GM12878 (cell line): Measurements from ENCODE around the gene PHLDA3. TPM values are rescaled to one million over a fixed set of nuclear protein-coding genes. Genes with fewer than 3 reads are reported as not detected.
A peak's percentile ranks its signal among the peaks of the same experiment; 100 is the strongest.

Source experiments
- ATAC-seq: fragments of 200-7000 bp; cut with Tn5 transposase; 3 replicates; pipeline ENCODE4 v1.9.1; 2020; ENCODE audit warnings: mild to moderate bottlenecking, moderate library complexity
- BruUV-seq: library from RNA; stranded (reverse); fragments of 400-500 nt; replicated peaks from 2 replicates; lab custom pipeline; 2021; lab: Mats Ljungman, UMichigan
- CTCF ChIA-PET: fragments of 300-600 bp; sonication (Branson Sonifier 250); formaldehyde crosslinking; extraction: SDS; loops from one replicate; lab custom pipeline; 2021; ENCODE audit warnings: inconsistent platforms; lab: Yijun Ruan, JAX
- POLR2A ChIA-PET: fragments of 350-600 bp; formaldehyde crosslinking; extraction: SDS; loops from one replicate; lab custom pipeline; 2021; ENCODE audit warnings: inconsistent platforms; lab: Charles Lee
- RAD21 ChIA-PET: fragments of 300-600 bp; sonication (Branson Sonifier 250); formaldehyde crosslinking; loops from one replicate; lab custom pipeline; 2023; ENCODE audit warnings: antibody characterized with exemption; ENCODE audit not compliant: unreplicated experiment; lab: Charles Lee
- SMC1A ChIA-PET: fragments of 300-600 bp; sonication (Branson Sonifier 250); formaldehyde crosslinking; loops from one replicate; lab custom pipeline; 2023; ENCODE audit not compliant: unreplicated experiment, uncharacterized antibody; lab: Charles Lee
- DNase-seq: peaks from one replicate; pipeline ENCODE4 v3.0.0-alpha.2; 2011; ENCODE audit warnings: low read depth, low spot score
- FAIRE-seq: peaks from 3 replicates; lab custom pipeline; 2011; peaks lifted over from hg19 to GRCh38; lab: Jason Lieb, UNC
- H2AFZ ChIP-seq: 2 replicates; pipeline ENCODE4 v1.6.0; 2011; ENCODE audit warnings: low read depth, low read length, control low read depth; ENCODE audit not compliant: control insufficient read depth
- H3K27ac ChIP-seq: 2 replicates; pipeline ENCODE4 v1.5.1; 2011; ENCODE audit warnings: control low read depth; ENCODE audit not compliant: control insufficient read depth, insufficient read depth
- H3K27me3 ChIP-seq, 2 experiments: replicated peaks in 1 of 2; 2 replicates each; pipeline versions ENCODE4 v1.6.0 to v1.6.1; 2011; ENCODE audit warnings: low read length in 1 of 2; ENCODE audit not compliant: control insufficient read depth in 2 of 2, insufficient read depth in 2 of 2
- H3K36me3 ChIP-seq, 2 experiments: 2 replicates each; pipeline ENCODE4 v1.5.1; 2011; ENCODE audit warnings: low read length in 1 of 2; ENCODE audit not compliant: control insufficient read depth in 2 of 2, insufficient read depth in 2 of 2
- H3K4me1 ChIP-seq: 2 replicates; pipeline ENCODE4 v1.6.1; 2011; ENCODE audit warnings: mild to moderate bottlenecking, low read length, moderate library complexity, mixed read lengths; ENCODE audit not compliant: control insufficient read depth, insufficient read depth
- H3K4me2 ChIP-seq: 2 replicates; pipeline ENCODE4 v1.6.0; 2011; ENCODE audit warnings: control low read depth; ENCODE audit not compliant: control insufficient read depth, insufficient read depth
- H3K4me3 ChIP-seq: fragments of 200-600 bp; sonication (generic); 2 replicates; pipeline ENCODE4 v1.5.1; 2016
- H3K79me2 ChIP-seq: 2 replicates; pipeline ENCODE4 v1.6.0; 2011; ENCODE audit warnings: low read length; ENCODE audit not compliant: control insufficient read depth, insufficient read depth
- H3K9ac ChIP-seq: 2 replicates; pipeline ENCODE4 v1.8.0; 2011; ENCODE audit warnings: low read length, control low read depth, mixed read lengths; ENCODE audit not compliant: control insufficient read depth, insufficient read depth
- H3K9me3 ChIP-seq: replicated peaks from 3 replicates; pipeline ENCODE4 v1.5.1; 2011; ENCODE audit warnings: mild to moderate bottlenecking, low read length; ENCODE audit not compliant: control insufficient read depth, insufficient read depth
- H4K20me1 ChIP-seq: 2 replicates; pipeline ENCODE4 v1.6.0; 2011; ENCODE audit not compliant: control insufficient read depth, insufficient read depth
- ASH2L ChIP-seq: fragments of 300-600, 200-600 bp; sonication (generic); IDR thresholded peaks from 2 replicates; pipeline ENCODE4 v1.6.1; 2017; ENCODE audit warnings: low read depth, mild to moderate bottlenecking, borderline replicate concordance
- BHLHE40 ChIP-seq, 2 experiments: fragments of 450-650 bp in 1 of 2; IDR thresholded peaks; 2 replicates each; pipeline ENCODE4 v1.6.1; 2011 to 2017; ENCODE audit warnings: low read depth in 2 of 2, borderline replicate concordance in 1 of 2, improper control_type of control experiment in 1 of 2, low read length in 1 of 2, mild to moderate bottlenecking in 1 of 2
- EGR1 ChIP-seq, 2 experiments: IDR thresholded peaks; 1 replicate in 1 of 2; 2 replicates in 1 of 2; pipeline ENCODE4 v1.6.1; 2011 to 2012; ENCODE audit warnings: low read depth in 2 of 2, low read length in 2 of 2, borderline replicate concordance in 1 of 2, mild to moderate bottlenecking in 1 of 2, moderate library complexity in 1 of 2
- IKZF2 ChIP-seq, 2 experiments: fragments of 450-650 bp; IDR thresholded peaks; 2 replicates each; pipeline ENCODE4 v1.6.1; 2017; ENCODE audit warnings: mild to moderate bottlenecking in 2 of 2, moderate library complexity in 2 of 2
- JUNB ChIP-seq: IDR thresholded peaks from 2 replicates; pipeline ENCODE4 v1.6.1; 2016; ENCODE audit warnings: antibody characterized with exemption, mild to moderate bottlenecking
- NFIC ChIP-seq: IDR thresholded peaks from 2 replicates; pipeline ENCODE4 v1.6.1; 2012; ENCODE audit warnings: low read depth, mild to moderate bottlenecking, inconsistent platforms, low read length, moderate library complexity
- POLR2AphosphoS2 ChIP-seq: IDR thresholded peaks from 2 replicates; pipeline ENCODE4 v1.6.1; 2011; ENCODE audit warnings: low read depth, mild to moderate bottlenecking, low read length, improper control_type of control experiment, moderate library complexity
- RBBP5 ChIP-seq: fragments of 200-600 bp; sonication (generic); conservative IDR thresholded peaks from 2 replicates; pipeline ENCODE4 v1.6.1; 2016
- TARDBP ChIP-seq: IDR thresholded peaks from 2 replicates; pipeline ENCODE4 v1.6.1; 2016; ENCODE audit warnings: borderline replicate concordance
- ZNF384 ChIP-seq: IDR thresholded peaks from 2 replicates; pipeline ENCODE4 v1.6.1; 2012; ENCODE audit warnings: low read depth, mild to moderate bottlenecking, low read length, improper control_type of control experiment, borderline replicate concordance
- WGBS: methylation state at CpG from one replicate; pipeline ENCODE4 v1.1.6; 2016; ENCODE audit warnings: low lambda C conversion rate; ENCODE audit not compliant: insufficient replicate concordance, insufficient coverage; ENCODE audit errors: missing lambda C conversion rate; 5-methylcytosine and 5-hydroxymethylcytosine counted together
- in situ Hi-C: fragments of 300-500 bp; cut with MboI; formaldehyde crosslinking; loops from 9 replicates; pipeline ENCODE4 v1.14.3; 2018; ENCODE audit warnings: mixed read lengths
- intact Hi-C: fragments of 100-400 bp; cut with micrococcal nuclease; formaldehyde crosslinking; loops from one replicate; pipeline ENCODE4 v1.14.2; 2022; ENCODE audit not compliant: unreplicated experiment
- polyA plus RNA-seq, 11 experiments: library from polyadenylated mRNA; depleted of rRNA in 4 of 11; unstranded in 6 of 11; stranded (reverse) in 5 of 11; fragments of >200 nt; fragmentation: Nextera tagmentation in 4 of 11; fragmentation: Illumina TruSeq in 1 of 11; extraction: Ambion mirVana in 4 of 11; extraction: Trizol in 1 of 11; gene quantifications; 1 replicate in 1 of 11; 2 replicates in 10 of 11; pipeline versions ENCODE4 v1.2.1 to v1.2.3, GENCODE V29; 2011 to 2016; ENCODE audit warnings: inconsistent platforms in 2 of 11, missing spikeins in 2 of 11, low read depth in 1 of 11
- total RNA-seq, 4 experiments: library from RNA; depleted of rRNA in 3 of 4; stranded (reverse); fragments of >200 nt in 3 of 4; fragmentation: Illumina TruSeq in 1 of 4; extraction: Trizol in 1 of 4; gene quantifications; 2 replicates each; pipeline versions ENCODE4 v1.2.1 to v1.2.3, GENCODE V29; 2013 to 2021

PHLDA3 gene
- total and polyA plus RNA-seq, 10 of the 15 experiments (the other 5 are each of a cell fraction or from before 2014, with no cell fraction given) = 0.60 to 57.4 (median 21.8) TPM

DNA sequence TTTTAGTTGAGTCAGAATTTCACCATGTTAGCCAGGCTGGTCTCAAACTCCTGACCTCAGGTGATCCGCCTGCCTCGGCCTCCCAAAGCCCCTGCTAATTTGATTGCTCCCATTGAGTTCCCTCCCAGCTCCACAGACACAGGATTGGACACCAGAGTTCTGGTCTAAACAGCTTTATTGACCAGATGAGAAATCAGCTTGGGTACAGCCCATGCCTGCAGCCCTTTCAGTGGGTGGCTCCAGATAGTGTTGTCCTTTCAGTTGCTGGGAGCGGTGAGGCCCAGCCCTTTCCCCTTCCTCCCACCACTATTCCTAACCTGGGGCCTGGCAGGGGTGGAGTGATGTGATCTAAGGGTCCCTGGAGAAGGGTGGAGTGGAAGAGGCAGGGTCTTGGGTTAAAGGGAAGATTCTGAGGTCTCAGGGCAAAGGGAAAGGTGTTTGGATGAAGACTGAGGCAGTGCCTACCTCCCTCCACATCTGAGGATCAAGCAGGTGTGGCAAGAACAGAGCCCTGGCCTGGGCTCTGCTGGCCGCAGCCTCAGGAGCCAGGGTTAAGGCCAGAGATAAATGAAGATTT, 14.5 kb upstream of the PHLDA3 start:
- ChIA-PET POLR2A (interaction anchor here (0.6 to 5.2 kb wide), 5 partner anchors 16 to 28 kb away, joined by 3 to 68 read pairs (median 17); partner anchors contain the start of genes CSRP1 and PHLDA3), CTCF (interaction anchor here (0.6 to 17.1 kb wide), 20 partner anchors 12 to 233 kb away, joined by 3 to 814 read pairs (median 20); partner anchors contain the start of genes CSRP1 and PHLDA3), RAD21 (interaction anchor here (0.9 to 14.2 kb wide), 16 partner anchors 15 to 309 kb away, joined by 3 to 505 read pairs (median 11); partner anchors contain the start of genes CSRP1 and PHLDA3), SMC1A (interaction anchor here (1.0 to 17.2 kb wide), 10 partner anchors 7 to 226 kb away, joined by 3 to 514 read pairs (median 8); partner anchors contain the start of genes CSRP1 and PHLDA3)
- in situ Hi-C loops = no loop called here
- peaks cover 31% of the 10 kb centered on the region for H3K4me1 ChIP-seq
- no peak overlapping the region for H2AFZ ChIP-seq
- H4K20me1 ChIP-seq = no peaks in the 10 kb centered on the region
- intact Hi-C loops = no loop called here
- no peak for FAIRE-seq
- no peaks in the 10 kb centered on the region for H3K9me3 ChIP-seq
- no peaks in the 10 kb centered on the region for H3K79me2 ChIP-seq
- no peak for DNase-seq
- H3K27ac ChIP-seq = peak overlapping the region; percentile 78
- no peaks in the 10 kb centered on the region for H3K27me3 ChIP-seq
- 76% methylated on average over 4 of the region's 4 CpGs for WGBS
- TF ChIP-seq POLR2AphosphoS2 (no peak), ASH2L (no peak), RBBP5 (no peak), BHLHE40 (IDR thresholded peaks at IDR 0.05; ENCODE audit: borderline replicate concordance in 1 of 2, low read depth in 2 of 2, low read length in 1 of 2) (no peak), ZNF384 (no peak), JUNB (no peak), NFIC (no peak), EGR1 (IDR thresholded peaks at IDR 0.05; ENCODE audit: borderline replicate concordance in 1 of 2, low read depth in 2 of 2, low read length in 2 of 2) (no peak), TARDBP (no peak), IKZF2 (IDR thresholded peaks at IDR 0.05) (no peak)
- no peak overlapping the region for H3K4me3 ChIP-seq
- no peak overlapping the region for H3K4me2 ChIP-seq
- no TSS peak for BruUV-seq
- 0 out of 2 replicates have a peak overlapping the region, but pooled peaks have one; percentile 41 for H3K9ac ChIP-seq
- no peak for ATAC-seq
- peaks cover 0 to 14% of the 10 kb centered on the region in 2 experiments; a peak in 3 of 4 replicates for H3K36me3 ChIP-seq
